Stimulated activated CD4-positive, alpha-beta T cell treated with anti-CD3 and anti-CD28 coated beads, Interleukin-1b, Interleukin-23, amount 100 ng/mL, for 4 hours (primary cell): ENCODE data around the gene SIPA1L3.
"Not testable (repeated sequence)": the region's sequence is repeated elsewhere in the genome, so short reads cannot be mapped to it uniquely, and the experiment has no call there.

Experiments
- DNase-seq, 2 donors: peaks; one replicate each; pipeline ENCODE4 v3.0.0-alpha.2; 2020; ENCODE audit warnings: low read depth in 2 of 2

SIPA1L3 gene

GRCh38 chr19:37914908-37915307 lies 7.9 kb downstream of the SIPA1L3 start:
- DNase-seq = no peak

GRCh38 chr19:37920591-37921450 lies 13.8 kb downstream of the SIPA1L3 start:
- no peak for DNase-seq

GRCh38 chr19:37924573-37924972 lies 17.6 kb downstream of the SIPA1L3 start:
- DNase-seq = not testable (repeated sequence)

- DNase-seq = no peak
Measured at GRCh38 chr19:37925212-37925611, 18.2 kb downstream of the SIPA1L3 start.

- DNase-seq = no peak
Measured at GRCh38 chr19:37926255-37926654, 19.2 kb downstream of the SIPA1L3 start.

- no peak for DNase-seq
Measured at GRCh38 chr19:37926711-37927110, 19.7 kb downstream of the SIPA1L3 start.

- no peak for DNase-seq
Measured at GRCh38 chr19:37928527-37929286, 21.7 kb downstream of the SIPA1L3 start.

GRCh38 chr19:37929355-37929923 lies 22.4 kb downstream of the SIPA1L3 start:
- DNase-seq = no peak

GRCh38 chr19:37930416-37930815 lies 23.4 kb downstream of the SIPA1L3 start:
- no peak for DNase-seq

GRCh38 chr19:37931881-37932655 lies 25.1 kb downstream of the SIPA1L3 start:
- no peak for DNase-seq

GRCh38 chr19:37932985-37933936 lies 26.3 kb downstream of the SIPA1L3 start:
- no peak for DNase-seq

GRCh38 chr19:37933937-37934358 lies 26.9 kb downstream of the SIPA1L3 start:
- DNase-seq = no peak

GRCh38 chr19:37935341-37935740 lies 28.3 kb downstream of the SIPA1L3 start:
- no peak for DNase-seq

GRCh38 chr19:37936166-37936565 lies 29.2 kb downstream of the SIPA1L3 start:
- DNase-seq = no peak

GRCh38 chr19:37936886-37937285 lies 29.9 kb downstream of the SIPA1L3 start:
- no peak for DNase-seq

- DNase-seq = no peak
Measured at GRCh38 chr19:37938353-37938752, 31.3 kb downstream of the SIPA1L3 start.

GRCh38 chr19:37941782-37942515 lies 34.9 kb downstream of the SIPA1L3 start:
- DNase-seq = no peak

- no peak for DNase-seq
Measured at GRCh38 chr19:37942516-37942902, 35.5 kb downstream of the SIPA1L3 start.

- DNase-seq = no peak
Measured at GRCh38 chr19:37943480-37943879, 36.5 kb downstream of the SIPA1L3 start.

GRCh38 chr19:37946132-37946531 lies 39.1 kb downstream of the SIPA1L3 start:
- DNase-seq = no peak
